Naive B cell (primary cell): ENCODE measurements around the gene TSHZ1. TPM values are rescaled to one million over a fixed set of nuclear protein-coding genes. Genes with fewer than 3 reads are reported as not detected.

Experiments used
- ATAC-seq, 2 donors: fragments of 150-1000 bp; cut with Tn5 transposase; 2 replicates each; pipeline ENCODE4 v1.10.0; 2021; ENCODE audit warnings: low read depth in 2 of 2, mild to moderate bottlenecking in 2 of 2, moderate library complexity in 2 of 2
- DNase-seq: peaks from one replicate; pipeline ENCODE4 v3.0.0; 2022
- H3K27ac Mint-ChIP-seq, 6 donors: one replicate each; pipeline ENCODE4 v1.8.0; 2020 to 2022; ENCODE audit warnings: mild to moderate bottlenecking in 6 of 6, mixed read lengths in 6 of 6, moderate library complexity in 5 of 6, inconsistent platforms in 2 of 6
- H3K27me3 Mint-ChIP-seq, 3 donors: one replicate each; pipeline ENCODE4 v1.8.0; 2021 to 2022; ENCODE audit warnings: mixed read lengths in 3 of 3, mild to moderate bottlenecking in 1 of 3
- H3K36me3 Mint-ChIP-seq, 2 donors: one replicate each; pipeline ENCODE4 v1.8.0; 2020 to 2022; ENCODE audit warnings: mixed read lengths in 2 of 2, inconsistent platforms in 1 of 2, mild to moderate bottlenecking in 1 of 2
- H3K4me1 Mint-ChIP-seq, 3 donors: one replicate each; pipeline ENCODE4 v1.8.0; 2020 to 2022; ENCODE audit warnings: mixed read lengths in 3 of 3, inconsistent platforms in 1 of 3, mild to moderate bottlenecking in 1 of 3, moderate library complexity in 1 of 3
- H3K4me3 Mint-ChIP-seq, 8 donors: one replicate each; pipeline ENCODE4 v1.8.0; 2020 to 2022; ENCODE audit warnings: mild to moderate bottlenecking in 8 of 8, mixed read lengths in 8 of 8, moderate library complexity in 8 of 8, inconsistent platforms in 2 of 8
- H3K9me3 Mint-ChIP-seq, 7 donors: one replicate each; pipeline ENCODE4 v1.8.0; 2020 to 2022; ENCODE audit warnings: mixed read lengths in 7 of 7, mild to moderate bottlenecking in 5 of 7, inconsistent platforms in 2 of 7, moderate library complexity in 1 of 7
- polyA plus RNA-seq, 6 donors: library from polyadenylated mRNA; unstranded; fragments of 300-500 nt; fragmentation: Illumina TruSeq; gene quantifications; one replicate each; pipeline ENCODE4 v1.2.3, GENCODE V29; 2021; ENCODE audit warnings: low read depth in 6 of 6

The TSHZ1 gene
- polyA plus RNA-seq, 6 donors from 2014 or later: 0.41 to 2.2 (median 1.7) TPM

DNA sequence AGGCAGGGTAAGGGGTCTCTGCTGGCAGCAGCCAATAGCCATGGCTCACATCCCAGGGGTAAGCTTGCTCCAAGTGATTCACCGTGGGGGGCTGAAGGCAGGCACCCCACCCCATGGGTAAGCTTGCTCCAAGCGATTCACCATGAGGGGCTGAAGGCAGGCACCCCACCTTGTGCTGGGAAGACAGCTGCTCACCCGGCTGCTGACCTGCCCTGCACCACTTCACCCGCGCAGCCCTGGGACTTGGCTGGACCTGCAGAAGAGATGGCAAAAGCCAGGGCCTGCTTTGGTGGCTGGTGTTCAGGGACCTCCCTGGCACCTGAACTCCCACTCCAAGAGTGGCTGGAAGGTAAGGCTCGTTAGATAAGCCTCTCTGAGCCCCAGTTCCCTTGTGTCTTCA is 20.9 kb upstream of the TSHZ1 start:
- Mint-ChIP-seq H3K27ac (no peak overlapping the region), H3K9me3 (peaks cover 0 to 5% (median 0%) of the 10 kb centered on the region in 7 donors), H3K4me1 (no peaks in the 10 kb centered on the region), H3K36me3 (peaks cover 6 to 9% of the 10 kb centered on the region in 2 donors), H3K4me3 (no peak overlapping the region), H3K27me3 (peaks cover 5 to 30% (median 16%) of the 10 kb centered on the region in 3 donors)
- ATAC-seq (no peak), DNase-seq (no peak)

DNA sequence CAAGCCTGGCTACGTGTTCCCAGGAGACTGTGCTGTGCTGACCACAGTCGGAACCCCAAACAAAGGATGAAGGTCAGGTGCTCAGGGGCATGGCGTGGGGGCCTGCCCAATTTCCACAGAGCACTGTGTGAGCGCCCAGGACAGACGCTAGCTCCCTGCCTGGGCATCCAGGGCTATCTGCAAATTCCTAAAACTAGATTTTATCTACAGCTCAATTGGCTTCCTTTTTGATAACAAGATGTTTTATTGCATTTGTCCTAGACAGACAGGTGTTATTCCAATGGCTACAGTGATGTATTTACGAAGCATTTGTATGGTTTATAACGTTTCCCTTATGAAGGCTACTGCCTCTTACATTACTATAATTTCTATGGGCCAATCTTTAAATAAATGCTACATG is 17.7 kb upstream of the TSHZ1 start:
- H3K36me3 Mint-ChIP-seq: peaks cover 3% of the 10 kb centered on the region in 2 donors
- DNase-seq (no peak), ATAC-seq (no peak)
- peaks cover 0 to under 1% (median 0%) of the 10 kb centered on the region in 7 donors for H3K9me3 Mint-ChIP-seq
- no peaks in the 10 kb centered on the region for H3K4me1 Mint-ChIP-seq
- H3K27ac Mint-ChIP-seq: no peak overlapping the region
- no peak overlapping the region for H3K4me3 Mint-ChIP-seq
- peaks cover 0 to 2% (median 2%) of the 10 kb centered on the region in 3 donors for H3K27me3 Mint-ChIP-seq

DNA sequence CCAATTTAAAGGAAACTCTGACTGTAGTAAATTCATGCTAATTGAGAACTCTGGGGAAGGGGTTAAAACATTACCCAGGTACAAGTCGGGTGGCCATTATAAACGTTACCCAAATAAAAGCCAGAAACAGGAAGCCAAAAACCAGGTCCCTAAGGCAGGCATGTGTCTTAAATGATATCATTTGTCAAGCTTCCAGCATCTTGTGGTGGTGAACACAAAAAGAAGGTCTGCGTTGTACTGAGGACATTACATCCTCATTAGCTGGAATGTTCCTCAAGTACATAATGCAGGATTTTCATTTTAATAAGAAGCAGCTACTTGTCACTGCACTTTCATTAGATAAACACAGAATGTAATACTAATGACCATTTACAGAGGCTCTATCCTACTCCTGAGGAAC is 12.6 kb upstream of the TSHZ1 start:
- H3K4me1 Mint-ChIP-seq: peaks cover 0 to 5% (median 0%) of the 10 kb centered on the region in 3 donors
- H3K36me3 Mint-ChIP-seq: no peaks in the 10 kb centered on the region
- H3K27me3 Mint-ChIP-seq: no peaks in the 10 kb centered on the region
- DNase-seq (no peak), ATAC-seq (no peak)
- no peaks in the 10 kb centered on the region for H3K9me3 Mint-ChIP-seq
- no peak overlapping the region for H3K4me3 Mint-ChIP-seq
- no peak overlapping the region for H3K27ac Mint-ChIP-seq

DNA sequence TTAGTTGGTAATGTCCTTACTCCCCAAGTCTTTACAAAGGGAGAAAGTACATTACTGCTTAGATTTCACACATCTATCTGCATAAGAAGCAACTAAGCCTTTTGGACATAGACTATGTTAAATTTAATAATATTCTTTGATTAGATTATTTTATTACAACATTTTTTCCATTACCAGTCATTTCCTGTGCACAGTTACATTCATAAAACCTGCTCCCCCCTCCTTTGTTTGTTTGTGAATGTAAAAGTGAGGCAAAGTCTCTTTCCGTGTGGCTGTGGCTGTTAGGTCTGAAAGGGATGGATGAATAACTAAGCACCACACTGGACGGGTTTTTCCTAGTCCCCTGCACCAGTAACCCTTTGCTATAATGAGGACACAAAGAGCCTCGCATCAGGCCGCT is 11.3 kb upstream of the TSHZ1 start:
- Mint-ChIP-seq H3K9me3 (no peaks in the 10 kb centered on the region), H3K27me3 (no peaks in the 10 kb centered on the region), H3K36me3 (no peaks in the 10 kb centered on the region), H3K4me1 (peaks cover 0 to 5% (median 0%) of the 10 kb centered on the region in 3 donors), H3K27ac (peak overlapping the region in 3 of 6 donors; percentile 39 to 76 (median 42)), H3K4me3 (no peak overlapping the region)
- no peak for ATAC-seq
- DNase-seq: no peak

DNA sequence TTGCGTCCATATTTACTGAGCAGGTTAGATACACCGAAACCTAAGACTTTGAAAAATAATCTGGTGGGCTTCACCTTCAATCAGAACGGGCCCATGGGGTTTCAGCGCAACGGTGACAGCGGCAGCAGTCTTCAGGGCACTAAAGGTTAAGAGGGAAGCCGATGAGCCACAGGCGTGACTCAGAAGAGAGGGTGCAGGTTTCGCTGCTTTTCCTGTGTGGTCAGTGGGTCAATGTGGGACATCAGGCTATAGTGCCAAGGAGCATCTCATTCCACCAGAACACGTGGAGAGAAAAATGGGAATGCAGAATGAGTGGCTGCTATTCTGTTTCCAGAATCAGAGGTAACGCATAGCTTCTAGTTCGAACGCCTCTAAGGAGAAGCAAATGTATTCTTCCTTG is 10.5 kb upstream of the TSHZ1 start:
- no peak for ATAC-seq
- Mint-ChIP-seq H3K27me3 (peaks cover 0 to 3% (median 0%) of the 10 kb centered on the region in 3 donors), H3K27ac (peak overlapping the region in 1 of 6 donors; percentile 39), H3K4me3 (no peak overlapping the region), H3K4me1 (peaks cover 3 to 8% (median 3%) of the 10 kb centered on the region in 3 donors), H3K36me3 (no peaks in the 10 kb centered on the region), H3K9me3 (no peaks in the 10 kb centered on the region)
- no peak for DNase-seq

DNA sequence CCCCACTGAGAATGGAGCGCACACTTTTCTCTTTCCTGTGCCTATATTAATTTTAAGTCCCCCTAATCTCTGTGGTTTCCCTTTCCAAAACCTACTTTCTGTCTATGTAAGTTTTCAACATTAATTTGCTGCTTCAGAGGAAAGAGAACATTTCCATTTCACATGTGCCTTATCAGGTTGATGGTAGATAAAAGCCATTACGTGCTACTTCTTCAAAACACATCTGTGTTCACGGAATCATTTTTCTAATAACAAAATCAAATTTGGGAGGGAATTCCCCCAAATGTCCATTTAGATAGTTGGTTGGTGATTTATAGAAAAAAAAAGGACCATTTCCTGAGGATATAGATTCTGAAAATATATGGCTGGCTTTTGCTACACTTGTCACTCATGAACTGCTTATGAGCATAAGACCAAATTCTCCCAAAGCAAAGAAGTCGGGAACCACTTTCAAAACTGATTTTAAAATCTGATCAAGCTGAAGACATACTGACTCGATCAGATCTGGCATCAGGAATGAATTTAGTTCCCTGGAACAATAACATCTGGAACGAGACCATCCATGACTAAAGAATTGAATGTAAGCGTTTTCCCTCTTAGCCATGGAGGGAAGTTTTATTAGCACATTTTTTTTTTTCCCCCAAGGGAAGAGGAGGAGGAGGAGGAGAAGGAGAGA is 9.9 kb upstream of the TSHZ1 start:
- no peak for ATAC-seq
- peaks cover 0 to 10% (median 2%) of the 10 kb centered on the region in 3 donors for H3K27me3 Mint-ChIP-seq
- peak overlapping the region in 1 of 6 donors; percentile 85 for H3K27ac Mint-ChIP-seq

DNA sequence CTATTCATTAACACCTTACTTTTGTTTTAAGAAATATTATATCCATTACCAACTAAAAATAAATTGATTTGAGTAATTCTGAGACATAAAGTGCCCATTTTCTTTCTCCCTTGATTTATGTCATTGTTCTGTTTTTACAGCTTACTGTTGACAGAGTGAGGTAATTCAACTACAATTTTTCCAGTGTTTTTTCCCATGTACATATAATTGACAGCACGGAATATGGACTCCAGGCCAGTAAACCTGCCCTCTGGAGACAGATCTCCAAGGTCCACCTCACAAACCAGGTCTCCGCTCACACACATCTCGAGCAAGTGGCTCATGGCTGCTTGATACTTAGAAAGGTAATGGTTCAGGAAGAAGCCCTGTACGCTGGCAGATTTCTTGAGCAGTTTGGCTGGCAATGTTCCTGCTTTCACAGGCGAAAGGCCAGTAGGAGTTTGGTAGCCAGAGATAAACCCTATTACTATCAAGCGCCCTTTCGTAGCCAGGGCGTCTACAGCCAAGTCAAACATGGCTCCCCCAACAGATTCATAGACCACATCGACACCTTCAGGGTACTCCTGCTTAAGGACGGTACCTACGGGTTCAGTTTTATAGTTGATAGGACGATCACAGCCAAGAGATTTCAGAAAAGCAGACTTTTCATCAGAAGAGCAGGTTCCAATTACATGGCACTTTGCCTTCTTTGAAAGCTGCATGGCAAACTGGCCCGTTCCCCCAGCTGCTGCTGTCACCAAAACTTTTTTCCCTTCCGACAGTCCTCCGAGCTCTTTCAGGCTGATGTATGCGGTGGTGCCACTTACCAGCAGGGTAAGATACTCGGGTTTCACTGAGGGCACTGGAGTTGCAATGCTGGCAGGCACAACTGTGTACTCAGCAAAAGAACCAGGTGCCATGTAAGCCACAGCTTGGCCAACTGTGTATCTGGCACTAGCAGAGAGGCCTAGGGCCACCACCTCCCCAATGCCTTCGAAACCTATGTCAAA is 9.0 kb upstream of the TSHZ1 start:
- no peaks in the 10 kb centered on the region for H3K36me3 Mint-ChIP-seq
- H3K4me3 Mint-ChIP-seq: no peak overlapping the region
- peaks cover 17 to 23% (median 17%) of the 10 kb centered on the region in 3 donors for H3K4me1 Mint-ChIP-seq
- H3K27ac Mint-ChIP-seq: peak overlapping the region in 1 of 6 donors; percentile 24
- ATAC-seq (no peak), DNase-seq (no peak)
- H3K9me3 Mint-ChIP-seq: no peaks in the 10 kb centered on the region
- H3K27me3 Mint-ChIP-seq: peaks cover 0 to 18% (median 10%) of the 10 kb centered on the region in 3 donors

More for the DNA sequence above, 9.9 kb upstream of the TSHZ1 start:
- Mint-ChIP-seq H3K9me3 (no peaks in the 10 kb centered on the region), H3K36me3 (no peaks in the 10 kb centered on the region), H3K4me3 (no peak overlapping the region), H3K4me1 (peaks cover 9 to 15% (median 9%) of the 10 kb centered on the region in 3 donors)
- DNase-seq: no peak

DNA sequence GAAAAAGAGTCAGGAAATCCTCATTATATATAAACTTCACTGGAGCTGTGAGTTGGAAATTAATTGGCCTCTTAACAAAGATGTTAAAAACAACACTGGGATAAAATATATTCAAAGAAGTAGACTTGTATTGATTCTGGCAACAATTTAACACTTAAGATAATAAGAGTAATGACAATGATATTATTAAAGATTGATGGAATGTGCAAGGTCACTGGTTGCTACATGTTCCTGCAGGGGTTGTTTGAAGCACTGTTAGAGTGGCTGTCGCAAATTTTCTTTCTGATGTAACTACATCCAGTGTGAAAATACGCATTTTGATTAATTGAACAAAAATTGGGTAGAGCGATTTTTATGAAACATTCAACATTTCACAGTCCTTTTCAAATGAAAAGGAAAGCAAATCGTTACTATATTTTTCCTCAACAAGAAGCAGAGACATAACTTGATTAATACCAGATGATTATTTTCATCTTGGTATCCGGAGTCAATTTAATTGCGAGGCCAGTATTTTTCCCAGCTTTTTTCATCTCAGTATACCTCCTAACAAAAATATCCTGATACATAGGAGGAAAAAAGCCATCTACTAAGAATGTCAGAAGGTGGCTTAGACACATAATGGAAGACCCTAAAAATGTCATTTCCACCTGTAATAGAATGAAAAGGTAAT is 7.8 kb upstream of the TSHZ1 start:
- H3K4me3 Mint-ChIP-seq: peak overlapping the region in 1 of 8 donors; percentile 10
- H3K27ac Mint-ChIP-seq: peak overlapping the region in 1 of 6 donors; percentile 50
- H3K36me3 Mint-ChIP-seq: no peaks in the 10 kb centered on the region
- ATAC-seq: no peak
- H3K9me3 Mint-ChIP-seq: no peaks in the 10 kb centered on the region
- no peak for DNase-seq
- peaks cover 26 to 35% (median 28%) of the 10 kb centered on the region in 3 donors for H3K4me1 Mint-ChIP-seq
- peaks cover 0 to 28% (median 10%) of the 10 kb centered on the region in 3 donors for H3K27me3 Mint-ChIP-seq

DNA sequence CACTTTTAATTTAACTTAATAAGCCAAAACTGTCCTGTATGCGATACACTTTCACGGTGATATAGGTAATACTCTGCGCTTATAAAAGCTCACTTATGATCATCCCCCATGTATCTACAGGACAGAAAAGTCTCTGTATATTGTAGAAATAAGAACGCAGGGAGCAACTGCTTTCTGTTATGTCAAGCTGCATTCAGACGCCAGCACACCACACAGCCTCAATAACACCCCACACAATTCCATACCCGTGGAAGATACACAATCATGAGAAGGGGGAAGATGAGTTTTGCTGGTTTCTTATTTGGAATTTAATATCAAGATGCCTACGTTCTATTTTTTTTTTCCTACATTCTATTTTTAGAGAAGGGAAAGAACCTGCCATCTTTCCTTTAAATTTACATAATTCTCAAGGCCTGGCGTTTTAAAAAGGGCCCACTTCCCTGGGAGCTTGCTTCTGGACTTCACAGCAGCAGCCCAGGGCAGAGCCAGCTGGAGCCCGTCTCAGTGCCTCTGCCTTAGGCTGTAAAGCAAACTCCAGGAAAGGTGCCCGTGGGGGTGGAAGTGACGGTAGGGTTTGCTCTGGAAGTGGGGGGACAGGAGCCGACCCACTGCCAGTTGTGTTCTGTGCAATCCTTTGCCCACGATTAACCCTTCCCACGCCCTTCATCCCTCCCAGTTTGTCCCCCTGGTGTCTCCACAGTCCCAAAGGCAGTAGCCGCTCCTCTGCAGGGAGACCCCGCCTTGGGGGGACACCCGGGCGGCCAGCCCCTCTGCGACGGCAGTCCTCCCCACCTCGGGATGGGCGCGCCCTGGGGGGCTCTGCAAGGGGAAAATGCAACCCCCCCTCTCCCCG is 7.0 kb upstream of the TSHZ1 start:
- DNase-seq (no peak), ATAC-seq (no peak)
- H3K36me3 Mint-ChIP-seq: no peaks in the 10 kb centered on the region
- peak overlapping the region in 3 of 8 donors; percentile 9 to 36 (median 13) for H3K4me3 Mint-ChIP-seq
- peaks cover 30 to 40% (median 32%) of the 10 kb centered on the region in 3 donors for H3K4me1 Mint-ChIP-seq
- no peaks in the 10 kb centered on the region for H3K9me3 Mint-ChIP-seq
- H3K27me3 Mint-ChIP-seq: peaks cover 0 to 29% (median 10%) of the 10 kb centered on the region in 3 donors
- H3K27ac Mint-ChIP-seq: no peak overlapping the region

DNA sequence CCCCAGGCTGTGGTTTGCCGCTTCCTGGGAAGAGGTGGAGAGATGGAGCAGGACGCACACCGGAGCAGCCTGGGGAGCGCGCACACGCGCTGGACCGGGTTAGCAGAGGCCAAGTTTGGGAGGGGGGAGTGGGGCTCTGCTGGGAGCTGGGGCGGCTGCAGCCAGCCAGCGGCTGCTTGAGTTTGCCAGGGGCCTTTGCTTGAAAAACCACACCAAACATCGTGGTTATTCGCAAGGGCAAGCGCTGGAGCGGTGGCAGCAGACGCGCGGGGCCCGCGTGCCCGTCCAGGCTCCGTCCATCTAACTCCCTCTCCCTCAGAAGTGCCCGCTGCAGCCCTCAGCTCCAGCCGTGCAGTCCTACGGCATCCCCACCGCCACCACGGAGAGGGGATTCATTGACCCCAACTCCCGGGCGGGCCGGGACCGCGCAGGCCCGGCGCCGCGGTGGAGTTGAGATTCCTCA is 6.3 kb upstream of the TSHZ1 start:
- H3K4me3 Mint-ChIP-seq: no peak overlapping the region
- H3K4me1 Mint-ChIP-seq: peaks cover 30 to 40% (median 32%) of the 10 kb centered on the region in 3 donors
- no peak overlapping the region for H3K27ac Mint-ChIP-seq
- ATAC-seq (no peak), DNase-seq (no peak)
- H3K36me3 Mint-ChIP-seq: no peaks in the 10 kb centered on the region
- H3K27me3 Mint-ChIP-seq: peaks cover 0 to 29% (median 10%) of the 10 kb centered on the region in 3 donors
- H3K9me3 Mint-ChIP-seq: no peaks in the 10 kb centered on the region

DNA sequence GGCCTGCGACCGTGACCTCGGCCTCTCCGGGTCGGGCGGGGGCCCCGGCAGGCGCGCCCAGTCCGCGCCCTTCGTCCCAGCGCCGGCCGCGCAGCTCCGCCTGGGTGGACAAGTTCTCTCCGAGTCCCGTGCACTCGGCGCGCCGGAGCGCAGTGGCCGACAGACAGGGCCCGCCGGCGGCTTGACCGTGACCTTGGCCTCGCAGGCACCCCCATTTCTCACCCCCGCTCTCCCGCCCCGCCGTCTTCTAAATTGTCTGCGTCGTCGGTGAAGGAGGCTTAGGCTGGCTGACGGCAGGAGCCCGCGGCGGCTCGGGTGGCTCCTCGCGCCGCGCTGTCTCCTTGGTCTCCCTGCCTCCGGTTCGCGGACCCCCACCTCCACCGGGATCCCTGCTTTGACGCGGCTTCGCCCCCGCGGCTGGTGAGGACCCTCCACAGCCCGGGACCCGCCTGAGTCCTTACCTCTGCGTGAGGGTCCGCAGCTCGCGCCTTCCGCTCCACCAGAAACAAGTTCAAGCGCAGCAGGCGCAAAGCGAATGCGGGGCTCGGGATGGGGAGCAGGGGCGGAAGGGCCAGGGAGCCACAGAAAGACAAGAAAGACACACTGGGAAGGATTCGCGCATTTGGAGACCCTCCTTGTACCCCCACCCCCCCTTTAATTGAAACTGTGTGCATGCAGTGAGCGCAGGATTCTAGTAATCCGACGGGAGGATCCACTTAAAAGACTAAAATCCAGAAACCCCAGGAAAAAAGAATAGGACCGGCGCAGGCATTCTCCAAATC is 5.7 kb upstream of the TSHZ1 start:
- peak overlapping the region in 7 of 8 donors; percentile 33 to 100 (median 71) for H3K4me3 Mint-ChIP-seq
- H3K9me3 Mint-ChIP-seq: no peaks in the 10 kb centered on the region
- no peak for DNase-seq
- H3K4me1 Mint-ChIP-seq: peaks cover 30 to 39% (median 35%) of the 10 kb centered on the region in 3 donors
- no peak overlapping the region for H3K27ac Mint-ChIP-seq
- ATAC-seq: no peak
- no peaks in the 10 kb centered on the region for H3K36me3 Mint-ChIP-seq
- H3K27me3 Mint-ChIP-seq: peaks cover 0 to 29% (median 10%) of the 10 kb centered on the region in 3 donors
